ENCODE measurements around the gene KARS1. TPM values are rescaled to one million over a fixed set of nuclear protein-coding genes. Genes with fewer than 3 reads are reported as not detected.

The KARS1 gene
- total RNA-seq, 5 donors from 2014 or later (not counting 1 experiment from before 2014, with no cell fraction given): 121 to 151 (median 128) TPM

GRCh38 chr16:75621170-75621477, 26.3 kb downstream of the KARS1 start:
- H3K36me3 ChIP-seq (ENCODE audit: control insufficient read depth in 2 of 2, extremely low read depth in 1 of 2, insufficient read depth in 1 of 2, low read length in 1 of 2): peaks cover 5 to 26% of the 10 kb centered on the region in 2 donors

DNA sequence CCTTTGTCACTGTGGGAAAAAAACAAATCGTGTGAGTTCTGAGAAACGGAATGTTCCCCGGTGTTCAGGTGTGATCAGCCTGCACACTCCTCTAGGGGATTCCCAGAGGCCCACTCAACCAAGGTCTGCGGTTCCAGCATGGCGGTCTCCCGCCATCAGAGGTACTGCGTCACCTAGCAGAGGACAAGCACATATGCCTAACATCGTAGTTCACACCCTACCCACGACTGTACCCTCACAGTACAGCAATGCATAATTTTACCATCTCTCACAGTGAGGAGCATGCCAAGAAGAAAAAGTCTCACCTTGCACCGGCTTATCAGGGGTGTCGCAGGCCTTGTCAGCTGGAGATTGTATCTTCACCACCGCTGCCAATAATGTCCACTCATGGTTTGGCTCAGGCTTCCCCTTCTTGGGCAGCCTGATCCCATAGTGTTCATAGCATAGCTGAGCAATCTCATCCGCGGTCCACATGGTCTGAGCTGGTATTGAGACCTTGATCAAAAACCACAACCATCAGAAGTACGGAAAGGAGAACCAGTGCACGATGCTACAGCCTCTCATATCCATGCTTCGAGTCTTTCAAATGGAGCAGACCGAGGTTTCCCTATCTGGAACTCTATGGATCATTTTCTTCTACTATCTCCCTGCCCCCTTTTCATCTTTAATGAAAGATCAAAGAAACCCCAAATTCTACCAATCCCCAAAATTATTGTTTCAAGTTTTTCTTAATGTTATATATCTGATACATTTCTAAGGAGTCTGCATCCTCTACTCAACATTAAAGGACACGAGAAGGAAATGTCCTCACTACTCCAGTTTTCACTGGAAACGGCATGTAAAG, 26.9 kb downstream of the KARS1 start:
- Mint-ChIP-seq H3K9me3 (no peaks in the 10 kb centered on the region), H3K36me3 (peaks cover 37% of the 10 kb centered on the region), H3K4me1 (peaks cover 63% of the 10 kb centered on the region in 3 donors), H3K4me3 (peak overlapping the region; percentile 49 to 96 (median 94)), H3K27ac (peak overlapping the region; percentile 86 to 96), H3K27me3 (no peaks in the 10 kb centered on the region)
- DNase-seq (peak; percentile 5 to 87 (median 56)), ATAC-seq (replicated peaks in 1 of 4) (peak in 1 of 4 experiments; percentile 19)
- POLR2A ChIA-PET: interaction anchor here (0.6 to 3.6 kb wide), 4 partner anchors 11 to 614 kb away, joined by 4 to 59 read pairs (median 6); partner anchors contain the start of genes KARS1 (in 1 of the 2) and TERF2IP (in 1 of the 2)
- Histone ChIP-seq H3K4me1 (ENCODE audit: control insufficient read depth in 1 of 2, extremely low read depth in 1 of 2, insufficient read depth in 2 of 2, low read length in 2 of 2) (peaks cover 9 to 64% of the 10 kb centered on the region in 2 experiments), H3K27ac (ENCODE audit: low read length) (peak overlapping the region; percentile 91), H3K4me3 (ENCODE audit: control insufficient read depth in 1 of 2, extremely low read depth in 1 of 2, low read length in 1 of 2) (no peak overlapping the region), H3K36me3 (ENCODE audit: control insufficient read depth in 2 of 2, extremely low read depth in 1 of 2, insufficient read depth in 1 of 2, low read length in 1 of 2) (peaks cover 5 to 24% of the 10 kb centered on the region in 2 donors), H3K27me3 (replicated peaks in 1 of 2; ENCODE audit: control insufficient read depth in 2 of 2, extremely low read depth in 1 of 2, insufficient read depth in 2 of 2, low read length in 1 of 2) (no peaks in the 10 kb centered on the region), H3K9me3 (no peaks in the 10 kb centered on the region)
- CTCF ChIA-PET: interaction anchor here (0.5 to 3.0 kb wide), 6 partner anchors 9 to 100 kb away, joined by 3 to 27 read pairs (median 3); partner anchors contain the start of genes KARS1 (in 1 of the 2), TERF2IP (in 1 of the 2) and TMEM231 (in 1 of the 2)
- 59% methylated on average over 14 of the region's 20 CpGs for WGBS (ENCODE audit: insufficient coverage)

More at GRCh38 chr16:75621170-75621477, 26.3 kb downstream of the KARS1 start:
- no peaks in the 10 kb centered on the region for H3K27me3 Mint-ChIP-seq
- peak overlapping the region; percentile 91 for H3K27ac ChIP-seq (ENCODE audit: low read length)
- H3K9me3 ChIP-seq: no peaks in the 10 kb centered on the region
- ATAC-seq (replicated peaks in 1 of 4): no peak
- no peaks in the 10 kb centered on the region for H3K27me3 ChIP-seq (replicated peaks in 1 of 2; ENCODE audit: control insufficient read depth in 2 of 2, extremely low read depth in 1 of 2, insufficient read depth in 2 of 2, low read length in 1 of 2)
- peak overlapping the region; percentile 94 to 96 (median 95) for H3K4me3 Mint-ChIP-seq
- peak overlapping the region; percentile 86 to 96 for H3K27ac Mint-ChIP-seq
- peaks cover 9 to 59% of the 10 kb centered on the region in 2 experiments for H3K4me1 ChIP-seq (ENCODE audit: control insufficient read depth in 1 of 2, extremely low read depth in 1 of 2, insufficient read depth in 2 of 2, low read length in 2 of 2)
- H3K36me3 Mint-ChIP-seq: peaks cover 39% of the 10 kb centered on the region
- H3K9me3 Mint-ChIP-seq: no peaks in the 10 kb centered on the region
- DNase-seq: peak in 1 of 35 experiments; percentile 55
- POLR2A ChIA-PET: interaction anchor here (0.6 to 3.6 kb wide), 6 partner anchors 10 to 57 kb away, joined by 3 to 59 read pairs (median 6); partner anchors contain the start of genes KARS1 (in 2 of the 2), TERF2IP (in 2 of the 2) and GABARAPL2 (in 1 of the 2)
- no CpG with 5 or more reads among the region's 2 CpGs for WGBS (ENCODE audit: insufficient coverage)
- CTCF ChIA-PET: interaction anchor here (0.5 to 3.0 kb wide), 9 partner anchors 9 to 196 kb away, joined by 3 to 27 read pairs (median 4); partner anchors contain the start of genes GABARAPL2 (in 1 of the 2), KARS1 (in 1 of the 2), TERF2IP (in 1 of the 2) and TMEM170A (in 1 of the 2)
- peaks cover 57 to 65% (median 60%) of the 10 kb centered on the region in 3 donors for H3K4me1 Mint-ChIP-seq
- H3K4me3 ChIP-seq (ENCODE audit: control insufficient read depth in 1 of 2, extremely low read depth in 1 of 2, low read length in 1 of 2): no peak overlapping the region

GRCh38 chr16:75618780-75619179, 28.7 kb downstream of the KARS1 start:
- Histone ChIP-seq H3K36me3 (ENCODE audit: control insufficient read depth in 2 of 2, extremely low read depth in 1 of 2, insufficient read depth in 1 of 2, low read length in 1 of 2) (peaks cover 5 to 35% of the 10 kb centered on the region in 2 donors), H3K9me3 (no peaks in the 10 kb centered on the region), H3K4me1 (ENCODE audit: control insufficient read depth in 1 of 2, extremely low read depth in 1 of 2, insufficient read depth in 2 of 2, low read length in 2 of 2) (peaks cover 9 to 71% of the 10 kb centered on the region in 2 experiments), H3K4me3 (ENCODE audit: control insufficient read depth in 1 of 2, extremely low read depth in 1 of 2, low read length in 1 of 2) (no peak overlapping the region), H3K27ac (ENCODE audit: low read length) (peak overlapping the region; percentile 91), H3K27me3 (replicated peaks in 1 of 2; ENCODE audit: control insufficient read depth in 2 of 2, extremely low read depth in 1 of 2, insufficient read depth in 2 of 2, low read length in 1 of 2) (no peaks in the 10 kb centered on the region)
- DNase-seq (no peak), ATAC-seq (replicated peaks in 1 of 4) (no peak)
- Mint-ChIP-seq H3K4me1 (peaks cover 54 to 71% (median 64%) of the 10 kb centered on the region in 3 donors), H3K27ac (peak overlapping the region; percentile 40 to 61), H3K27me3 (no peaks in the 10 kb centered on the region), H3K9me3 (no peaks in the 10 kb centered on the region), H3K4me3 (no peak overlapping the region), H3K36me3 (peaks cover 47% of the 10 kb centered on the region)
- POLR2A ChIA-PET: interaction anchor here in 1 of 2 donors (0.6 kb wide), 1 partner anchor 13 kb away, joined by 3 read pairs; no protein-coding TSS in a partner anchor
- CTCF ChIA-PET: interaction anchor here (0.6 to 0.9 kb wide), 3 partner anchors 17 to 146 kb away, joined by 3 to 6 read pairs (median 3); no protein-coding TSS in a partner anchor
- WGBS (ENCODE audit: insufficient coverage): no CpG with 5 or more reads among the region's 2 CpGs

DNA sequence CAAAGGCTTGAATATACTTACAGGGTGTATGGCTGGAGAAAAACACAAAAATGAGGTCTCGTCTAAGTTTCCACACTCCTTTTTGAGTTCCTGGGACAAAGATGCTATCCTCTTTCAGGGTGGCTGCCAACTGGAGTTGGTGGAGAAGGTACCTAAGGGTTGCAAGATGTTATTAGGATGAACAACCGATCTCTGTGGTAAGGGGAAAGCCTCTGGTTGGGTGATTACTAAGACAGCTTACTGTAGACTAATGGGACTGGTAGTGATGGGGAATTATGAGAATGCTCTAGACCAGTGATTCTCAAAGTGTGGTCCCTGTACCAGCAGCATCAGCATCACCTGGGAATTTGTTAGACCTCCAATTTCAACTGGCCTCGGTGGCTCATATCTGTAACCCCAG, 30.3 kb downstream of the KARS1 start:
- Histone ChIP-seq H3K9me3 (no peaks in the 10 kb centered on the region), H3K36me3 (ENCODE audit: control insufficient read depth in 2 of 2, extremely low read depth in 1 of 2, insufficient read depth in 1 of 2, low read length in 1 of 2) (peaks cover 6 to 46% of the 10 kb centered on the region in 2 donors), H3K27me3 (replicated peaks in 1 of 2; ENCODE audit: control insufficient read depth in 2 of 2, extremely low read depth in 1 of 2, insufficient read depth in 2 of 2, low read length in 1 of 2) (no peaks in the 10 kb centered on the region), H3K27ac (ENCODE audit: low read length) (peak overlapping the region; percentile 78), H3K4me3 (ENCODE audit: control insufficient read depth in 1 of 2, extremely low read depth in 1 of 2, low read length in 1 of 2) (no peak overlapping the region), H3K4me1 (ENCODE audit: control insufficient read depth in 1 of 2, extremely low read depth in 1 of 2, insufficient read depth in 2 of 2, low read length in 2 of 2) (peaks cover 9 to 59% of the 10 kb centered on the region in 2 experiments)
- POLR2A ChIA-PET: no interaction called here
- Mint-ChIP-seq H3K9me3 (no peaks in the 10 kb centered on the region), H3K27ac (peak overlapping the region; percentile 94 to 97), H3K36me3 (peaks cover 58% of the 10 kb centered on the region), H3K27me3 (no peaks in the 10 kb centered on the region), H3K4me1 (peaks cover 42 to 59% (median 59%) of the 10 kb centered on the region in 3 donors), H3K4me3 (peak overlapping the region in 2 of 3 donors; percentile 4 to 34)
- CTCF ChIA-PET: no interaction called here
- ATAC-seq (replicated peaks in 1 of 4): no peak
- WGBS (ENCODE audit: insufficient coverage): 42% methylated on average over 2 of the region's 3 CpGs
- DNase-seq: no peak

DNA sequence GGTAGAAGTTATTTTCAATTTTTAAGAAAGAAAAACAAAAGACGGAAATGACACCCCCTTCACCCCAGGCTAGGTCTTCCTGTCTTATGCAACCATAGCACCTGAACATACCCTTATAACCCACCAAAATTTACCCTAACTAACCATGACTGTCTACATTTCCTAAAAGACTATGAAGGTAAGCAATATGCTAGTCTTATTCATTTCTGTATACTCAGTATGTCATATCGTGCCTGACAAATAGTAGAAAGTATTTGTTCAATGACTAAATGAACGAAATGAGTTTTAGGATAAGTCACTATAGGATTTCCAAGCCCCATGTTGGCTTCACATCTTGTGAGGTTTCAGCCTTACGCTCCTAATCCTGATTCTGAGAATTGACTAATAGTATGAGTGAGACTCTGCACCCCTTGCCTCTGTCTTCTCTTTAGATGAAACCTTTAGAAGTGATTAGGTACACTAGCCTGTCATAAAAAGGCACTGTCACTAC, 30.9 kb downstream of the KARS1 start:
- ChIA-PET CTCF (interaction anchor here in 1 of 2 donors (0.7 kb wide), 1 partner anchor 31 kb away, joined by 5 read pairs; the partner anchor contains the start of gene TERF2IP), POLR2A (interaction anchor here in 1 of 2 donors (0.7 to 1.2 kb wide), 3 partner anchors 11 to 63 kb away, joined by 3 to 7 read pairs (median 5); partner anchors contain the start of genes KARS1 and TERF2IP)
- peaks cover 9 to 50% of the 10 kb centered on the region in 2 donors for H3K36me3 ChIP-seq (ENCODE audit: control insufficient read depth in 2 of 2, extremely low read depth in 1 of 2, insufficient read depth in 1 of 2, low read length in 1 of 2)
- WGBS (ENCODE audit: insufficient coverage): no CpG with 5 or more reads among the region's 4 CpGs
- DNase-seq: peak in 1 of 35 experiments; percentile 43
- peaks cover 36 to 54% (median 53%) of the 10 kb centered on the region in 3 donors for H3K4me1 Mint-ChIP-seq
- H3K27ac Mint-ChIP-seq: peak overlapping the region; percentile 94 to 97
- peak overlapping the region; percentile 34 to 57 (median 38) for H3K4me3 Mint-ChIP-seq
- H3K4me3 ChIP-seq (ENCODE audit: control insufficient read depth in 1 of 2, extremely low read depth in 1 of 2, low read length in 1 of 2): no peak overlapping the region
- ATAC-seq (replicated peaks in 1 of 4): peak; percentile 38 to 81 (median 62)
- no peaks in the 10 kb centered on the region for H3K27me3 ChIP-seq (replicated peaks in 1 of 2; ENCODE audit: control insufficient read depth in 2 of 2, extremely low read depth in 1 of 2, insufficient read depth in 2 of 2, low read length in 1 of 2)
- H3K4me1 ChIP-seq (ENCODE audit: control insufficient read depth in 1 of 2, extremely low read depth in 1 of 2, insufficient read depth in 2 of 2, low read length in 2 of 2): peaks cover 7 to 53% of the 10 kb centered on the region in 2 experiments
- H3K36me3 Mint-ChIP-seq: peaks cover 60% of the 10 kb centered on the region
- H3K27ac ChIP-seq (ENCODE audit: low read length): peak overlapping the region; percentile 78
- no peaks in the 10 kb centered on the region for H3K27me3 Mint-ChIP-seq
- H3K9me3 Mint-ChIP-seq: no peaks in the 10 kb centered on the region
- H3K9me3 ChIP-seq: no peaks in the 10 kb centered on the region
